GM12878 (cell line): ENCODE data around the gene LYL1.

Experiments used
- ATF2 ChIP-seq: IDR thresholded peaks from 2 replicates; pipeline ENCODE4 v1.6.1; 2012; ENCODE audit warnings: low read length, inconsistent platforms
- EZH2 ChIP-seq: IDR thresholded peaks from 2 replicates; pipeline ENCODE4 v1.6.1; 2012; ENCODE audit warnings: low read depth, mild to moderate bottlenecking, control low read depth, inconsistent platforms, low read length, borderline replicate concordance; ENCODE audit not compliant: control insufficient read depth
- ZNF274 ChIP-seq: IDR thresholded peaks from one replicate; pipeline ENCODE4 v1.8.0; 2011; ENCODE audit not compliant: insufficient read length, insufficient read depth
- TF ChIP-seq, protein P1 (sequence below): IDR thresholded peaks from 2 replicates; pipeline ENCODE4 v1.6.1; 2011; ENCODE audit warnings: low read depth, low read length, improper control_type of control experiment, borderline replicate concordance

DNA sequence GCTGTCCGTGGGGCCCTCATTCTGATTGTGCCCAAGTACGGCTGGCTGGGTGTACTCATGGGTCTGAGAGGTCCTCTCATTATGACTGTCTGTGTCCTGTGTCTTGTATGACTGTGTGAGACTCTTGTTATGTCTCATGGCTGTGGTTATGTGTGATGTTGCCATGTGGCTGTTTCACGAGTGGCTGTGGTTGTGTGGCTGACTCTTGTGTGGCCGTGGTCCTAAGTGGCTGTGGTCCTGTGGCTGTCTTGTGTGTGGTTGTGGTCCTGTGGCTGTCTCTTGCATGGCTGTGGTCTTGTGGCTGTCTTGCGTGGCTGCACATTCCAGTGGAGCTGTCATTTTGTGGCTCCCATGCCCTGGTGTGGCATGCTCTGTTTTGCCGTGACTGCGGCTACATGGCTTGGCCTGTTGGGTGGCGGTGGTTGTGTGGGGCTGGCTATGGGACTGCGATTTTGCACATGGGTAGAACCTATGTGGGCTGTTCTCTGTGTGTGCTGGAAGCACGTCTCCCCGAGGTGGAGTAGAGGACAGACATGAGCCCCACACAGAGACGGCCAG is 2.5 kb downstream of the LYL1 start:
- TF ChIP-seq ZNF274: no peak
- TF ChIP-seq, protein P1, sequence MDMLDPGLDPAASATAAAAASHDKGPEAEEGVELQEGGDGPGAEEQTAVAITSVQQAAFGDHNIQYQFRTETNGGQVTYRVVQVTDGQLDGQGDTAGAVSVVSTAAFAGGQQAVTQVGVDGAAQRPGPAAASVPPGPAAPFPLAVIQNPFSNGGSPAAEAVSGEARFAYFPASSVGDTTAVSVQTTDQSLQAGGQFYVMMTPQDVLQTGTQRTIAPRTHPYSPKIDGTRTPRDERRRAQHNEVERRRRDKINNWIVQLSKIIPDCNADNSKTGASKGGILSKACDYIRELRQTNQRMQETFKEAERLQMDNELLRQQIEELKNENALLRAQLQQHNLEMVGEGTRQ: no peak; the same call in 1 of the 2 replicates
- peak; percentile 100; the same call in 1 of the 2 replicates for TF ChIP-seq EZH2
- TF ChIP-seq ATF2: no peak; the same call in 1 of the 2 replicates
